Stimulated activated CD4-positive, alpha-beta T cell treated with anti-CD3 and anti-CD28 coated beads, Interleukin-1b, Interleukin-23, amount 100 ng/mL, for 24 hours (primary cell): ENCODE results near the gene WDR3.

ENCODE experiments used
- DNase-seq, 4 experiments: peaks; one replicate each; pipeline ENCODE4 v3.0.0-alpha.2; 2020; ENCODE audit warnings: low read depth in 4 of 4, low spot score in 1 of 4

WDR3 gene

DNA sequence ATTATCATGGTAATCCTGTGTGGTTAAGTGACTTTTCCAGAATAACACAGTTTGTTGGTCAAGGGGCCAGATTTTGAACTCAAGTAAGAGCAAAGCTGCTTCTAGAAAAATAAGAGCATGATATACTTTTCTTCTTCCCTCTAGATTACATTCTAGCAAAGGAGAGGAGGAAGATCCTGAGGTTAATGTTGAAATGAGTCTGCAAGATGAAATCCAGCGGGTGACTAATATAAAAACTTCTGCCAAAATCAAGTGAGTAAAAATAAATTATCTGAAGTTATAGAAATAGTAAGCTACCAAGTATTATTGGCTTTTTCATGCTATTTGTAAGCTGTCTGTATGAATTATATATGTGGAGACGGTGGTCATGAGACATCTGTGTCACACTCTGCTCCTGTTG is 12.8 kb downstream of the WDR3 start:
- DNase-seq: no peak

- DNase-seq: no peak
These were observed 22.8 kb downstream of the WDR3 start for GRCh38 chr1:117952386-117952785.

DNA sequence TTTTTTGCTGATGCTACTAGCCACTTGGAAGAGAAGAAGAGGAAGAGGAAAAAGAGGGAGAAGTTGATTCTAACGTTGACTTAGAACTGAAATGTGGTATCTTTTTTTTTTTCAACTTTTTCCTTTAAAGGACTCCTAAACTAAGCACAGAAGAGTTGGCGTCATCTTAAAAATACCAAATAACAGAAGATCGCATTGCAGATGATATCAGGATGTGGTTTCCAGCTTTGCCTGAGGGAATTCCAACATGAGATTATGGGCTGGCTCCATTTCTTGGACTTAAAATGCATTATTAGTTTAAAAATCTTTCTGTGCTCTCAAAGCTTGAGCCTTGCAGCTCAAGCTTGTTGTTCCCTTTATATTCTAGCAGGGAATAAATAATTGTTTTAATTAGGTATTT is 29.8 kb downstream of the WDR3 start:
- DNase-seq: no peak

GRCh38 chr1:117964290-117965038 is 34.9 kb downstream of the WDR3 start:
- DNase-seq: no peak

GRCh38 chr1:117967477-117967876 is 37.9 kb downstream of the WDR3 start:
- DNase-seq: no peak

GRCh38 chr1:117967881-117968280 is 38.3 kb downstream of the WDR3 start:
- DNase-seq: no peak

DNA sequence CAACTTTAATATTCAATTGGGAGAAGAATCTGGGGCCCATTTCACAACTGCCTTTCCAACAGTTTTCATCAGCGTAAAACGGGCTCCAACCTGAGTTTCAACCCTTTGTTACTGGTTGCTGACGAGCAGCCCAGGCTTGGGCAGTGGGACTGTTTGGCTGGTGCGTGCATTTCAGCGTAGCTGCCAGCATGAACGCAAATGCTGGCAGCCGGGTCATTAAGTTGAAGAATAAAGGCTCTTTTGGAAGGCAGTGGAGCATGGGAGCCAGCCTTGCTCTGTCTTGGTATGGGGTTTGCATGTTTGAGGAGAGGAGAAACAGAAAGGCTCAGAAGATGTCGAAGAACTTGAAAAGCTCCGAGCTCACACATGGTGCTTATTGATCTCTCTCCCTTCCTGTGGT is 40.7 kb downstream of the WDR3 start:
- no peak for DNase-seq

DNA sequence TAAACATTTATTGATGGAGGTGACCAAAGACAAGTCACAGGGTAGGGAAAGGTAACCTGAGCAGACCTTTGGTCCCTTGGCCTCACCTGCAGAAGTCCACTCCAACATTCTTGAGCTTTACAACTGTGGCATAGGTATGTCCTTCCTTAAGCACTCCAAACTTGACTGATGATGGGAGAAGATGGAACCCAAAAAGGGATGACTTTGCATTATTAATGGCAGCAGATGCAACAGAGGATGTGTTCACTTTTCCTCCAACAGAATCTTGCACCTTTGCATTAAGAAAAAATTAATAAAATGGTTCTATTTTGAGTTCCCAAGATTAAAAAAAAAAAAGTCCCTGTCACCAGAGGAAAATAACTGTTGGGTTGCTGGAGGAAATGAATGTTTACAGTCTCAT is 42.2 kb downstream of the WDR3 start:
- DNase-seq: no peak

DNA sequence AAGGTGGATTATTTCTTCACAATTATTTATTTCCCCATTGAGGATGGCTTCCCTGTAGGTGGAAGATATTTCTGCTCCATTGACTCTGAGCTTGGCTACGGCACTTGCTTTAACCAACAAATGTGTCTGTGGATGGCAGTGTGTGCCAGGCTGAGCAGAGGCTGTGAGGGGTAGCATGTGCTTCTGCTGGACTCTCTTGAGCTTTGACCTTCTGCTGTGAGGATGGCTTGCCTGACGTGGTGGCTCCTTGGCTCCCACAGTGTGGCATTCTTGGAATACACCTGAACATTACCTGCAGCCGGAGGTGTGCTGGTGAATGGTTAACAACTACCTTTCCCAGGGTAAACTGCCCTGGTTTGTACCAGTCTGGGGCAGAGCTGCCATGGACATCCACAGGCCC is 46.8 kb downstream of the WDR3 start:
- DNase-seq: no peak

DNA sequence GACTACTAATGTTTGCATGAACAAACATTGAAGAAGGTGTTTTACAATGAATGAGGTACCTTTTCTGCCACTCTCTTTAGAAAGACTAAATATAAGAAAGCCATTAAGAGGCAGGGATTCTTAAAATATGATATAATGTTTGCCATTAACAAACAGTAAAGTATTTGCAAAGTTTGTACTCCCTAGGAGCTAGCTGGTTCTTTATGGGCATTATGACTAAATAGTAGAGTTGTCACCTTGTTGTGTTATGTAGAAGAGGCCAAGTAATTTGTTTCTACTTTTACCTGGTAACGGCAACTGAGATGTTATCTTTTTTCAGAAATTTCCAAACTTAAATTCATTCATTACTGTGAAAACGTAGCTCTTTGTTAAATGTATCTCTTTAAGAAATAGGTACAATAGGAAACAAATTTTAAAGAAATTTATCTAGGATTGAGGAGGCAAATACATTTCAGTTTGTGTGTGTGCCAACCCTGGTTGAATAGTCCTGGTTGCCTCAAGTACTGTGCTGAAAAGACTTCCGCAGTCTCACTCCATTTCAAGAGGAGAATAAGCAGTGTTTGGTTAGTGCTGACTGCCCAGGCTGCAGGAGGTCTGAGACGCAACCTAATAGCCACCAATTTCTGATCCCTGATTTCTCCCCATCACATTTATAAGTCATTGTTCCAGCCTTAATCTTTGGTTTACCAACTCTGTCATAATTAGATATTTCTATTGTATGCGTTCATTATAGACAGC is 52.1 kb downstream of the WDR3 start:
- DNase-seq: no peak

DNA sequence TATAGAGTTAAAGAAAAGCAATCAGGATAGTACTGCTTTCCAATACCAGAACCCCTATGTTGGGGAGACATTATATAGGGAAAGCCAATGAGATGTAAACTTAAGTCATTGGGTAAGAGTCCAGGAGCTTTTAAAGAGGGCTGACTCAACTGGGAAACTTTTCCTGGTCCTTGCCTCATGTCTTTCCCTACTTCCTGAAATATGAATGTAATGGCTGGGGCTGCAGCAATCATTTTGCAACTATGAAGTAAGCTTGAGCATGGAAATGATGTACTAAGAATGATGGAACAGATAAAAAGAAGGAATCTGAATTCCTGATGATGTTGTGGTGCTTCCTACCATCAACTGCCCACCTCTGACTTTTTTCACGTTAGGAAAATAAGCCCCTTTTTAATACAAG is 55.7 kb downstream of the WDR3 start:
- no peak for DNase-seq

GRCh38 chr1:117985973-117986372 is 56.4 kb downstream of the WDR3 start:
- no peak for DNase-seq

- DNase-seq: no peak
These were observed 74.8 kb downstream of the WDR3 start for GRCh38 chr1:118004312-118004711.

GRCh38 chr1:118007391-118007790 is 77.9 kb downstream of the WDR3 start:
- DNase-seq: no peak

GRCh38 chr1:118008011-118008410 is 78.5 kb downstream of the WDR3 start:
- no peak for DNase-seq

- no peak for DNase-seq
These were observed 83.1 kb downstream of the WDR3 start for GRCh38 chr1:118012515-118013124.

DNA sequence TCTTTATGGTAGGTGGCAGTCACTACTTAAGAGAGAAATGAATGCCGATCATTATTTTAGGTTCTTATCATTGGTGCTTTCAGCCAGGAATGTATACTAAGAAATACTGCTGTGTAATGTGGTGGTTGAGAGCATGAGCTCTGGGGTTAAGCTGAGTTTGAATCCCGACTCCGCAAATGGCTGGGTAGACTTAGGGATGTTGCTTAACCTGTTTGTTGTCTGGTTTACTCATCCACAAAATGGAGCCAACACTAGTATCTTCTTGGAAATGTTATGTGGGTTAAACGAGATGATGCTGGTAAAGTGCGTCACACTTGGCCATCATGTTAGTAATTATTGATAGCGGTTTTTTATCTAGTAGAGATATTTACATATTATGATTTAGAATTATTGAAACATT is 83.8 kb downstream of the WDR3 start:
- DNase-seq: no peak

DNA sequence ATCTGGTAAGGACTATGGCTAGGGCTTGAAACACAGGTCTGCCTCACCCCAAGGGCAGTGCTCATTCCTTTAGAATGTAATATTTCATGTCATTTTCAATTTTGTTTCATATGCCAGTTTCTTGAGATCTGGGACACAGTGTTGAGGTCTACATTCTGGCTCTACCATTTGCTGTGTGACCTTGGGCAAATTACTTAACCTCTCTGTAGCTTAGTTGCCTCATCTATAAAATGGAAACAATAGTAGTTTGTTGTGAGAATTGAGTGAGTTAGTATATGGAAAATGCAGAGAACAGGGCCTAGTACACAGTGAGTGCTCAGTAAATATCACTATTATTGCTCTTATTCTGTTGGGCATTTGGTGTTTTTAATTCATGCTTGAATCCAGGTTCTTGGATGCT is 84.4 kb downstream of the WDR3 start:
- DNase-seq: no peak
